ENCODE data around the gene VAT1L. TPM values are rescaled to one million over a fixed set of nuclear protein-coding genes. Genes with fewer than 3 reads are reported as not detected.

Gene VAT1L
- total RNA-seq, 2 donors from 2014 or later, result not detected

DNA sequence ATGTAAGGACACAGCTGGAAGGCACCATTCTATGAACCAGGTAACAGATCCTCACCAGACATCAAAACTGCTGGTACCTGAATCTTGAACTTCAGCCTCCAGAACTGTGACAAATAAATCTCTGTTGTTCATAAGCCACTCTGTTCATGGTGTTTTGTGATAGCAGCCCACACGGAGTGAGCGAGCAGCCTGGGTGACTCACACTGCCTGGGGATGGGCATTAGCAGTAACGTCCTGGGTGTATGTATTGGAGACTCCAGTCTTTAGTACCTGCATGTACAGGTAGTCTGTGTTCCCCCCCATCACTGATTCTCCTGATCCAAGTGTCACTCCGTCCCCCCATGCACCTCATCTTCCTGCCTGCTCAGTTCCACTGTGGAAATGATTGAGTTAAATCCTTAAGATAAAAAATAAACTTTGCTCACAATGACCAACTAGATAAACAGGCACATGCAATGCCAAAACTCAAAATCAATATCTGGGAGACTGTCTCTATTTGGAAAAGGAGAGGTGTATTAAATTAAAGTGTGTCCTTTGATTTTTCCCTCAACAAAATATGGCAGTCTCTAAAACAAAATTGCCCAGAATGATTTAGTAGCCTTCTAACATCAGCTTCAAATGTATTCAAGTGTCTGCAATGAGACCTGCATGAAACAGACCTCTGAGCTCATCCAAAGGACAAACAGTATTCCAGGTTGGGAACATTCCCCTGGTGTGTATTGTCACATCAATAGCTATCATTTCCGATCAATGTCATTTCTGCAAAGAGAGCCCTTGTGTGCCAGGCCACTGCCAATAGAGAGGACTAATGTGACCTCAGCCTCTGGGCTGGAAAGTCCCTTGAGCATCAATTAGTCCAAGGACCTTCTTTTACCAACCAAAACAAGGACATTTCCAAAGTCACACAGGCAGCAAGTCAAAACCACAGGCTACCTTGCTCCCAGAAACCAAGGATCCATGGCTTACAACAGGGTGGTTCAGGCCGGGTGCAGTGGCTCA lies 12.2 kb upstream of the VAT1L start:
- no peaks in the 10 kb centered on the region for H3K9me3 Mint-ChIP-seq
- no peak for ATAC-seq

DNA sequence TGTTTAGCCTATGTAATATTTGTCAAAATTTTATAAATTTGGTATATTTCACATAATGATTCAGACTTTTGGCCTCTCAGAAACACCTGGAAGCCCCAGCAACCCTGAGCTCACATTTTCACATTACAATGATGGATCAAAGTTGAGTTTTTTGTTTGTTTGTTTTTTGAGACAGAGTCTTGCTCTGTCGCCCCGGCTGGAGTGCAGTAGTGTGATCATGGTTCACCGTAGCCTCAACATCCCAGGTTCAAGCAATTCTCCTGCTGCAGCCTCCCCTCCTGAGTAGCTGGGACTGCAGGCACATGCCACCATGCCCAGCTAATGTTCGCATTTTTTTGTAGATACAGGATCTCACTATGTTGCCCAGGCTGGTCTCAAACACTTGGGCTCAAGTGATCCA lies 10.6 kb upstream of the VAT1L start:
- Mint-ChIP-seq H3K27ac (no peak overlapping the region), H3K36me3 (no peaks in the 10 kb centered on the region), H3K9me3 (no peaks in the 10 kb centered on the region)
- ATAC-seq, result no peak
- no peak for DNase-seq (ENCODE audit: low spot score in 2 of 2)

More for the DNA sequence above, 12.2 kb upstream of the VAT1L start:
- H3K36me3 Mint-ChIP-seq, result no peaks in the 10 kb centered on the region
- no peak overlapping the region for H3K27ac Mint-ChIP-seq
- no peak for DNase-seq (ENCODE audit: low spot score in 2 of 2)

DNA sequence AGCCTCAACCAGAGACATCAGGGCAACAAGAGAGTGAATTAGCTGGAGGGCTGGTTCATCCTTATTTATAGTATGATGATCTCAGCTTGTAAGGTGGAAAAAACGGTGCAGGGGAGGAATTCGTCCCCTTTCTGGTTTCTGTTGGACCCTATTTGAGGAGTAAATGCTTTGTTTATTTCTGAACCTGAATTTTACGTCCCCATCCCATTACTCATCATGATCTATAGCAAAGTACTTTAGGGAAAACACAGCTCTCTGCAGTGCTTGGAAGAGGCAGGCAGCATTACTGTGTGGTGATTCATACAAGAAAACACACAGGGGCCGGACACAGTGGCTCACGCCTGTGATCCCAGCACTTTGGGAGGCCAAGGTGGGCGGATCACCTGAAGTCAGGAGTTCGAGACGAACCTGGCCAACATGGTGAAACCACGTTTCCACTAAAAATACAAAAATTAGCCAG lies 8.0 kb upstream of the VAT1L start:
- no peak for DNase-seq (ENCODE audit: low spot score in 2 of 2)

DNA sequence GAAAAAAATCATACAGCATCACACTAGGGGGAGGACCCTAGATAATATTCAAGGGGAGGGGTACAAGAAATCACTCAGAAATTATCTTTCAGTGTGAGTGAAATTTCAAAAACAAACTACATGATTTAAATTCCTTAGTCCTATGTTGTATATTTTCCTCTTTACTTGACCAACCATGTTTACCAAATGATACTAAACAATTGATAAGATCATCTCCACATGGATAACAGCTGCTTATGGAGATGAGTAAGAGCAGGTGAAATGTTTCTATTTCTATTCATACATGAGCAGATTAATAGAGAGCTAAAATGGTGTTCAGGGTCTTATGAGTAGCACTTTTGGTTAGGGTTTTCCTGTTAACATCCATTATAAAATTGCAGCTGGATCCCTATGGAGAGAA lies 7.3 kb upstream of the VAT1L start:
- H3K36me3 Mint-ChIP-seq, result no peaks in the 10 kb centered on the region
- no peak overlapping the region for H3K27ac Mint-ChIP-seq
- DNase-seq (ENCODE audit: low spot score in 2 of 2) (no peak), ATAC-seq (no peak)
- no peaks in the 10 kb centered on the region for H3K9me3 Mint-ChIP-seq

More for the DNA sequence above, 8.0 kb upstream of the VAT1L start:
- no peaks in the 10 kb centered on the region for H3K9me3 Mint-ChIP-seq
- H3K27ac Mint-ChIP-seq, result no peak overlapping the region
- no peaks in the 10 kb centered on the region for H3K36me3 Mint-ChIP-seq
- no peak for ATAC-seq

DNA sequence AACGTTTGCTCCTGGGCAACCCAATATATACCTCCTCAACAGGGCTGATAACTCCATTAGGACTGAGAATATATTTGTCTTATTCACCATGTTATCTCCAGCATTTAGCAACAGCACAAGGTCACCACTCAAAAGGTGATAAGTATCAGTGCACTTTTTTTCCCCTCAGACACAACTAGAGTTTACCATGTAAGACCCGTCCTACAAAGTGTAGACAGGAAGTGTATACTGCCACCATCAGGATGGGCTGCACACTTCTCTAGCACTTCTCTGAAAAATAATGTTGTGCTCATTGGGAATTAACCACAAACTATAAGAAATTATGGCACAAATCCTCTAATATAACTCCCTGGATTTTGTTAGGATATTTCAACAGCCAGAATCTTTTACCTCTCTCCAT lies 5.7 kb upstream of the VAT1L start:
- no peak overlapping the region for H3K27ac Mint-ChIP-seq
- DNase-seq (ENCODE audit: low spot score in 2 of 2), result no peak
- no peaks in the 10 kb centered on the region for H3K36me3 Mint-ChIP-seq
- H3K9me3 Mint-ChIP-seq, result no peaks in the 10 kb centered on the region
- peak in 1 of 2 donors; percentile 50 for ATAC-seq

DNA sequence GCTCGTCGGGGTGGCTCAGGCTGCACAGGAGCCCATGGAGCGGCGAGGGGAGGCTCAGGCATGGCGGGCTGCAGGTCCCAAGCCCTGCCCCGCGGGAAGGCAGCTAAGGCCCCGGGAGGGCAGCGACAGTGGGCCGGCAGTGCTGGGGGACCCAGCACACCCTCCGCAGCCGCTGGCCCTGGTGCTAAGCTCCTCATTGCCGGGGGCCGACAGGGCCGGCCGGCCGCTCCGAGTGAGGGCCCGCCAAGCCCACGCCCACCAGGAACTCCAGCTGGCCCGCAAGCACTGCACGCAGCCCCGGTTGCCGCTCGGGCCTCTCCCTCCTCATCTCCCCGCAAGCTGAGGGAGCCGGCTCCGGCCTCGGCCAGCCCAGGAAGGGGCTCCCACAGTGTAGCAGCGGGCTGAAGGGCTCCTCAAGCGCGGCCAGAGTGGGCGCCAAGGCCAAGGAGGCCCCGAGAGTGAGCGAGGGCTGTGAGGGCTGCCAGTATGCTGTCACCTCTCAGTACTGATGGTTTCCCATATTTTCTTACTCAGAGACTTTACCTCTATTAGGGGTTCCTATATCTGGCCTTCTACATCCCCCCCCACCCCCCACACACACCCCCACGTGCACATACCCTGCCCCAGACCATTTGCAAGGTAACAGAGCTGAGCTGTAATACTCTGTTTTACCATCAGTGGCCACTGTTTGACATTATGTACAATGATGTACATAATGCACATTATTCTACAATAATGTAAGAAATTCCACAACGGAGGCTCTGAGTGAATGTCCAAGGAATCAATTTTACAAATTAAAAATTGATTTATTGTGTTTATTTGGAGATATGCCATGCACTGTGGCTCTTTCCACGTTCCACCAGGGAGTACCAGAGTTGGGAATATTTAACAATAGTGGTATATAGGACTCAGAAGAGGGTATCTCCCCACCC lies 3.7 kb upstream of the VAT1L start:
- Mint-ChIP-seq H3K36me3 (no peaks in the 10 kb centered on the region), H3K9me3 (no peaks in the 10 kb centered on the region), H3K27ac (no peak overlapping the region)
- no peak for DNase-seq (ENCODE audit: low spot score in 2 of 2)
- no peak for ATAC-seq

GRCh38 chr16:77785373-77785764 lies 3.0 kb upstream of the VAT1L start:
- H3K9me3 Mint-ChIP-seq, result no peaks in the 10 kb centered on the region
- H3K27ac Mint-ChIP-seq, result no peak overlapping the region
- H3K36me3 Mint-ChIP-seq, result no peaks in the 10 kb centered on the region
- no peak for ATAC-seq
- no peak for DNase-seq (ENCODE audit: low spot score in 2 of 2)

DNA sequence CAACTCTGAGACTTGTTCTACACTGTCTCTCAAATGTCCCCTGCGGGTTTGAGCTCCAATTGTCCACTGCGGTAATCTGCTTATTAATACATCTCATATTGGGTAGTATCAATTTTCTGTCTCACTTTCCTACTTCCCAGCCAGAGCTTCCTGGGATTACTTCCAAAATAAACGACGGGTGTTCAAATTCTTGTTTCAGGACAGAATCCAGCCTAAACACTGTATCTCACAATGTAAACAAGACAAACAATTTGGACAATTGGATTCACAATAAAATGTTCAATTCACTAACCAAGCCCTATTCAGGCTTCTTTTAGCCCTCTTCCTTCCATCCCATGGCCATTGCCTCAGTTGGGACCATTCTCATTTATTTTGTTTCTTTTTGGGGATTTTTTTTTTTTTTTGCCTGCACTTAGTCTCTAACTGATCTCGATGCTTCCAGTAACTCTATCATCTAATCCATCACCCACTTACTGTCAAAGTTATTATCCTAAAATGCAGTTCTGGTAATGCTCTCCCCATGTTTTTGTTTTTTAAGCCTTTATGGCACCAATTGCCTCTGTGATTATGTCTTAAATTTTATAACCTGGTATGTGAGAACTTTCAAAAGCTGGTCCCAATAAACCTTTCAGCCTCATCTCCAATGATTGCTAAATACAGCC lies 2.0 kb upstream of the VAT1L start:
- no peak overlapping the region for H3K27ac Mint-ChIP-seq
- H3K9me3 Mint-ChIP-seq, result no peaks in the 10 kb centered on the region
- DNase-seq (ENCODE audit: low spot score in 2 of 2) (no peak), ATAC-seq (no peak)
- no peaks in the 10 kb centered on the region for H3K36me3 Mint-ChIP-seq

- Mint-ChIP-seq H3K36me3 (no peaks in the 10 kb centered on the region), H3K27ac (no peak overlapping the region)
- DNase-seq (ENCODE audit: low spot score in 2 of 2), result no peak
These were observed 912 bp upstream of the VAT1L start for GRCh38 chr16:77787452-77787851.

GRCh38 chr16:77789085-77790008 lies 983 bp downstream of the VAT1L start:
- Mint-ChIP-seq H3K27ac (no peak overlapping the region), H3K36me3 (no peaks in the 10 kb centered on the region), H3K9me3 (no peaks in the 10 kb centered on the region)
- DNase-seq (ENCODE audit: low spot score in 2 of 2) (no peak), ATAC-seq (peak in 1 of 2 donors; percentile 11)

More at GRCh38 chr16:77787452-77787851, 912 bp upstream of the VAT1L start:
- H3K9me3 Mint-ChIP-seq, result no peaks in the 10 kb centered on the region
- ATAC-seq, result no peak

DNA sequence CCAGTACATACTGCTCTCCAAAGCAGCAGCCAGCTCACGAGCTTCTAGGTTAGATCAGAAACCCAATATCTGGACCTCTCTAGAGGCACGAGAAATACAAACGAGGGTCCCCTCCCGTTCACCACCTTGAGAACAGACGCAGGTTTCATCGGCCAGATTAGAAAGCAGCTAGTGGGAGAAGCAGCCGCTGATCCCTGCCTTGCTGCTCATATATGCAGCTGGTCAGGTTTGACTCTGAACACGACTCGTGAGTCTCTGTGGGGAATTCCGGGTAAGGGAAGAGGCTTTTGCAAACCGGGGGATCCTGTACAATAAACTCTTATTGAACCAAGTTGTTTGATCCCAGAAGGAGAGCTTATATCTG lies 1.6 kb downstream of the VAT1L start:
- DNase-seq (ENCODE audit: low spot score in 2 of 2) (no peak), ATAC-seq (no peak)
- Mint-ChIP-seq H3K36me3 (no peaks in the 10 kb centered on the region), H3K9me3 (no peaks in the 10 kb centered on the region), H3K27ac (no peak overlapping the region)

DNA sequence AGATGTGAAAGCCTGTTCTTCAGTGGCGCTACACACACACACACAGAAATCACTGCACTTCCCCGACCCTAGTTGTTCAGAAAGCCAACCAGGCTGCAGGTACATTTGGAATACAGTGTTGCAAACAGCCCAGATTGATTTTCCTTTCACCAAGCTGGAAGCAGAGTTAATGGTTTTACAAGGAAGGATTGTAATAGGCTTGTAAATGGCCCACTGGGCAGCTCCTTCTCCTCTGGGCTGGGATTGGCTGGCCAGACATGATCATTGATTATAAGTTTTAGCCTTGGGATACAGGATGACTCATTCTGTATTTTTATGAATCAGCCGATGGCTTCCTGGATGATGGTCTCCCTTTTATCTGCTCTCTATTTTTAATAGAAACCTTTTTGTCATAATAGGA lies 2.5 kb downstream of the VAT1L start:
- no peak for DNase-seq (ENCODE audit: low spot score in 2 of 2)
- ATAC-seq, result no peak
- Mint-ChIP-seq H3K9me3 (no peaks in the 10 kb centered on the region), H3K27ac (no peak overlapping the region), H3K36me3 (no peaks in the 10 kb centered on the region)

- Mint-ChIP-seq H3K9me3 (no peaks in the 10 kb centered on the region), H3K27ac (no peak overlapping the region), H3K36me3 (no peaks in the 10 kb centered on the region)
- DNase-seq (ENCODE audit: low spot score in 2 of 2) (no peak), ATAC-seq (no peak)
These were observed 5.1 kb downstream of the VAT1L start for GRCh38 chr16:77793417-77793816.

DNA sequence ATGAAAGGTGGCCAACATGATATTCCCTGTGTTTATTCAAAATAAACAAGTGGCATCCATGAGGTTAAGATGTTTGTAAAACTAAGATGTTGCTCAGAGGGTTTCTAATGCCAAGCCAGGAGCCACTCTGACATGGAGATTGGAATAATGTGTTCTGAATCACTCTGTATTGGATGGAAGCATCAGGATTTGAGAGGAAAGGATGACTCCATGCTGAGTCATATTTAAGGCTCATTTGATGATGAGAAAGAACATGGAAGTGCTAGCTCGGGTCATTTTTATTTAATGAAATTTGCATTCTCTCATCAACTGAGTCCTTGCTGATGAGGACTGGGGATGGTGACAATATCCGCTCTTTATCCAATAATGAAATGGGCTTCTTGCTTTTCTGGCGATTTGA lies 6.2 kb downstream of the VAT1L start:
- Mint-ChIP-seq H3K9me3 (no peaks in the 10 kb centered on the region), H3K36me3 (no peaks in the 10 kb centered on the region), H3K27ac (no peak overlapping the region)
- no peak for ATAC-seq
- DNase-seq (ENCODE audit: low spot score in 2 of 2), result no peak

- DNase-seq (ENCODE audit: low spot score in 2 of 2) (no peak), ATAC-seq (no peak)
- H3K27ac Mint-ChIP-seq, result no peak overlapping the region
- H3K9me3 Mint-ChIP-seq, result no peaks in the 10 kb centered on the region
- no peaks in the 10 kb centered on the region for H3K36me3 Mint-ChIP-seq
These were observed 13.5 kb downstream of the VAT1L start for GRCh38 chr16:77801817-77802216.

- no peak for ATAC-seq
These were observed 17.0 kb downstream of the VAT1L start for GRCh38 chr16:77805398-77805797.

More at GRCh38 chr16:77805398-77805797, 17.0 kb downstream of the VAT1L start:
- Mint-ChIP-seq H3K27ac (no peak overlapping the region), H3K9me3 (no peaks in the 10 kb centered on the region), H3K36me3 (no peaks in the 10 kb centered on the region)
- no peak for DNase-seq (ENCODE audit: low spot score in 2 of 2)
